IMR-90 (cell line): ENCODE data around the gene ATP13A2. TPM values are rescaled to one million over a fixed set of nuclear protein-coding genes. Genes with fewer than 3 reads are reported as not detected.
"Not testable (repeated sequence)": the region's sequence is repeated elsewhere in the genome, so short reads cannot be mapped to it uniquely, and the experiment has no call there.

Source experiments
- ATAC-seq: fragments of 200-7000 bp; cut with Tn5 transposase; 2 replicates; pipeline ENCODE4 v1.9.1; 2020; ENCODE audit warnings: low read depth, mild to moderate bottlenecking, moderate library complexity
- BruUV-seq: library from RNA; stranded (reverse); fragments of 400-500 nt; replicated peaks from 2 replicates; lab custom pipeline; 2021; lab: Mats Ljungman, UMichigan
- CTCF ChIA-PET: fragments of 300-600 bp; formaldehyde crosslinking; extraction: SDS; loops from one replicate; lab custom pipeline; 2021; ENCODE audit warnings: antibody characterized with exemption; lab: Yijun Ruan, JAX
- POLR2A ChIA-PET: fragments of 300-600 bp; sonication (Branson Sonifier 250); formaldehyde crosslinking; loops from one replicate; lab custom pipeline; 2022; ENCODE audit warnings: antibody characterized with exemption; ENCODE audit not compliant: unreplicated experiment; lab: Charles Lee
- DNase-seq: peaks from one replicate; pipeline ENCODE4 v3.0.0; 2013
- H2AFZ ChIP-seq: replicated peaks from 2 replicates; pipeline ENCODE3; 2013; ENCODE audit warnings: low read length, mild to moderate bottlenecking; ENCODE audit not compliant: poor library complexity
- H2AK5ac ChIP-seq: 2 replicates; pipeline ENCODE4 v1.6.1; 2013; ENCODE audit warnings: low read depth, low read length, inconsistent platforms
- H2AK9ac ChIP-seq: replicated peaks from 2 replicates; pipeline ENCODE3; 2013; ENCODE audit warnings: mild to moderate bottlenecking, low read depth, low read length, moderate library complexity; ENCODE audit not compliant: poor library complexity
- H2BK120ac ChIP-seq: 2 replicates; pipeline ENCODE4 v1.6.1; 2013; ENCODE audit warnings: low read depth, low read length, inconsistent platforms
- H2BK15ac ChIP-seq: 3 replicates; pipeline ENCODE4 v1.6.1; 2013; ENCODE audit warnings: low read depth, low read length, inconsistent platforms
- H2BK20ac ChIP-seq: 2 replicates; pipeline ENCODE4 v1.6.1; 2013; ENCODE audit warnings: low read depth, mild to moderate bottlenecking, inconsistent platforms, low read length, moderate library complexity
- H2BK5ac ChIP-seq: 2 replicates; pipeline ENCODE4 v1.6.1; 2013; ENCODE audit warnings: mild to moderate bottlenecking, low read depth, low read length, inconsistent platforms; ENCODE audit not compliant: poor library complexity, severe bottlenecking
- H3K14ac ChIP-seq: replicated peaks from 2 replicates; pipeline ENCODE4 v1.6.1; 2013; ENCODE audit warnings: low read depth, low read length, inconsistent platforms
- H3K18ac ChIP-seq: 2 replicates; pipeline ENCODE4 v1.6.1; 2013; ENCODE audit warnings: low read depth, low read length, control low read depth
- H3K23ac ChIP-seq: 2 replicates; pipeline ENCODE4 v1.6.1; 2013; ENCODE audit warnings: low read depth, low read length, inconsistent platforms
- H3K27ac ChIP-seq: 2 replicates; pipeline ENCODE4 v1.5.1; 2013; ENCODE audit warnings: mild to moderate bottlenecking, control low read depth, low read length; ENCODE audit not compliant: insufficient read depth
- H3K27me3 ChIP-seq: 2 replicates; pipeline ENCODE4 v1.6.1; 2013; ENCODE audit warnings: low read length; ENCODE audit not compliant: control insufficient read depth, insufficient read depth
- H3K36me3 ChIP-seq: 2 replicates; pipeline ENCODE4 v1.6.1; 2013; ENCODE audit warnings: low read length, mixed read lengths; ENCODE audit not compliant: control insufficient read depth, insufficient read depth
- H3K4ac ChIP-seq: 2 replicates; pipeline ENCODE4 v1.6.1; 2013; ENCODE audit warnings: low read depth, low read length, inconsistent platforms
- H3K4me1 ChIP-seq: 2 replicates; pipeline ENCODE4 v1.6.1; 2013; ENCODE audit warnings: low read length, mixed read lengths; ENCODE audit not compliant: control insufficient read depth, insufficient read depth
- H3K4me2 ChIP-seq: 2 replicates; pipeline ENCODE4 v1.6.1; 2013; ENCODE audit warnings: low read depth, mild to moderate bottlenecking, control low read depth, low read length, moderate library complexity
- H3K4me3 ChIP-seq: 2 replicates; pipeline ENCODE4 v1.5.1; 2013; ENCODE audit warnings: low read depth, mild to moderate bottlenecking, control low read depth, low read length, moderate library complexity; ENCODE audit not compliant: insufficient read depth
- H3K56ac ChIP-seq: 2 replicates; pipeline ENCODE4 v1.6.1; 2013; ENCODE audit warnings: low read length, inconsistent platforms; ENCODE audit not compliant: insufficient read depth; ENCODE audit errors: extremely low read depth
- H3K79me1 ChIP-seq, 2 experiments: 2 replicates each; pipeline ENCODE4 v1.6.1; 2013; ENCODE audit warnings: low read length in 2 of 2, inconsistent platforms in 1 of 2, low read depth in 1 of 2
- H3K9ac ChIP-seq: 2 replicates; pipeline ENCODE4 v1.6.1; 2013; ENCODE audit warnings: low read depth, low read length, control low read depth
- H3K9me1 ChIP-seq: 2 replicates; pipeline ENCODE4 v1.6.1; 2013; ENCODE audit warnings: low read length, inconsistent platforms; ENCODE audit not compliant: insufficient read depth
- H3K9me3 ChIP-seq: 2 replicates; pipeline ENCODE4 v1.6.1; 2013; ENCODE audit warnings: low read length; ENCODE audit not compliant: control insufficient read depth, insufficient read depth
- H4K20me1 ChIP-seq: 2 replicates; pipeline ENCODE4 v1.6.1; 2013; ENCODE audit warnings: low read length, inconsistent platforms; ENCODE audit not compliant: insufficient read depth
- H4K5ac ChIP-seq: 2 replicates; pipeline ENCODE4 v1.6.1; 2013; ENCODE audit warnings: mild to moderate bottlenecking, low read depth, low read length, control low read depth
- H4K8ac ChIP-seq, 2 experiments: 2 replicates each; pipeline ENCODE4 v1.6.1; 2013; ENCODE audit warnings: low read depth in 2 of 2, low read length in 2 of 2, control low read depth in 1 of 2, inconsistent platforms in 1 of 2
- H4K91ac ChIP-seq: 2 replicates; pipeline ENCODE4 v1.6.1; 2013; ENCODE audit warnings: low read depth, low read length, inconsistent platforms; ENCODE audit not compliant: insufficient read depth
- CEBPB ChIP-seq: IDR thresholded peaks from 2 replicates; pipeline ENCODE4 v1.6.1; 2012; ENCODE audit warnings: low read depth, low read length, improper control_type of control experiment
- CHD1 ChIP-seq: IDR thresholded peaks from 2 replicates; pipeline ENCODE4 v1.6.1; 2012; ENCODE audit warnings: low read depth, low read length, improper control_type of control experiment
- MAZ ChIP-seq: IDR thresholded peaks from 2 replicates; pipeline ENCODE4 v1.6.1; 2012; ENCODE audit warnings: low read depth, mild to moderate bottlenecking, low read length, improper control_type of control experiment, moderate library complexity, borderline replicate concordance
- MXI1 ChIP-seq: IDR thresholded peaks from 2 replicates; pipeline ENCODE4 v1.6.1; 2012; ENCODE audit warnings: low read depth, mild to moderate bottlenecking, low read length, moderate library complexity, borderline replicate concordance
- NFE2L2 ChIP-seq: fragments of 150-350 bp; IDR thresholded peaks from 2 replicates; pipeline ENCODE4 v1.6.1; 2016; ENCODE audit warnings: low read depth, mild to moderate bottlenecking, low read length
- RAD21 ChIP-seq: IDR thresholded peaks from 2 replicates; pipeline ENCODE4 v1.6.1; 2012; ENCODE audit warnings: low read length, improper control_type of control experiment
- RFX5 ChIP-seq: IDR thresholded peaks from 2 replicates; pipeline ENCODE4 v1.8.0; 2012; ENCODE audit warnings: low read depth, mild to moderate bottlenecking, low read length, moderate library complexity
- USF2 ChIP-seq: fragments of 150-350 bp; IDR thresholded peaks from 2 replicates; pipeline ENCODE4 v1.6.1; 2017; ENCODE audit warnings: mild to moderate bottlenecking, antibody characterized with exemption, low read length, low read depth
- WGBS, 2 experiments: methylation state at CpG; one replicate each; pipeline versions ENCODE4 v1.1.5 to v1.1.7; 2013; ENCODE audit warnings: missing lambda C conversion rate in 2 of 2; ENCODE audit not compliant: insufficient read length in 1 of 2; ENCODE audit errors: extremely low coverage in 2 of 2; 5-methylcytosine and 5-hydroxymethylcytosine counted together
- dilution Hi-C: fragments of 300-500 bp; cut with HindIII; formaldehyde crosslinking; loops from one replicate; pipeline ENCODE4 v1.14.3; 2018; ENCODE audit warnings: low sequenced_read_pairs; ENCODE audit not compliant: unreplicated experiment
- in situ Hi-C: fragments of 300-500 bp; cut with MboI; formaldehyde crosslinking; loops from 3 replicates; pipeline ENCODE4 v1.14.3; 2019; ENCODE audit warnings: low sequenced_read_pairs, inconsistent platforms, mixed read lengths
- intact Hi-C: fragments of 100-400 bp; cut with micrococcal nuclease; formaldehyde crosslinking; loops from 2 replicates; pipeline ENCODE4 v1.10.0; 2022
- polyA plus RNA-seq, 3 experiments: library from polyadenylated mRNA; depleted of rRNA; stranded (reverse); fragments of >200 nt; gene quantifications; 2 replicates each; pipeline ENCODE4 v1.2.3, GENCODE V29; 2012; ENCODE audit warnings: low replicate concordance in 1 of 3
- total RNA-seq: library from RNA; depleted of rRNA; stranded (reverse); fragments of >200 nt; gene quantifications from 2 replicates; pipeline ENCODE4 v1.2.3, GENCODE V29; 2012

Gene ATP13A2
- total and polyA plus RNA-seq, 2 of the 4 experiments (the other 2 are of a cell fraction) = 5.7 to 18.9 TPM

GRCh38 chr1:16946646-16947045, 65.1 kb downstream of the ATP13A2 start:
- ChIA-PET CTCF (no interaction called here), POLR2A (no interaction called here)
- Histone ChIP-seq H3K4ac (no peak overlapping the region), H2BK20ac (no peak overlapping the region), H4K5ac (no peak overlapping the region), H3K14ac (no peak overlapping the region), H4K8ac (no peak overlapping the region), H4K20me1 (peaks cover 4% of the 10 kb centered on the region; the same call in 1 of the 2 replicates), H2BK15ac (no peak overlapping the region), H3K27me3 (no peaks in the 10 kb centered on the region), H3K9me1 (peaks cover 4% of the 10 kb centered on the region), H2AFZ (no peak overlapping the region), H3K18ac (no peak overlapping the region), H3K4me1 (no peaks in the 10 kb centered on the region), H3K79me1 (no peaks in the 10 kb centered on the region), H3K23ac (no peak overlapping the region), H3K9ac (no peak overlapping the region), H2BK5ac (no peak overlapping the region), H3K56ac (no peak overlapping the region), H3K9me3 (no peaks in the 10 kb centered on the region), H4K91ac (no peak overlapping the region), H2BK120ac (no peak overlapping the region), H3K4me2 (no peak overlapping the region), H3K4me3 (no peak overlapping the region), H3K27ac (no peak overlapping the region), H2AK9ac (peak overlapping the region; percentile 55), H2AK5ac (no peak overlapping the region), H3K36me3 (peaks cover 1% of the 10 kb centered on the region)
- no TSS peak for BruUV-seq
- TF ChIP-seq RFX5 (no peak), MAZ (no peak), USF2 (no peak), RAD21 (no peak), MXI1 (no peak), CEBPB (no peak), NFE2L2 (no peak), CHD1 (no peak)
- DNase-seq (no peak), ATAC-seq (no peak)
- dilution Hi-C loops = no loop called here
- intact Hi-C loops = no loop called here
- WGBS, 2 experiments = 86% methylated on average over 15 of the region's 19 CpGs; no CpG with 5 or more reads in 1 of the 2 experiments
- in situ Hi-C loops = loop anchor here (5.0 kb wide), 1 partner anchor 324 kb away; no protein-coding TSS in a partner anchor

- H3K9ac ChIP-seq, DNase-seq, H2AK5ac ChIP-seq, H4K8ac ChIP-seq, H3K9me3 ChIP-seq, dilution Hi-C loops, H3K4me2 ChIP-seq, H4K5ac ChIP-seq, H2BK20ac ChIP-seq, H3K18ac ChIP-seq, H3K4me1 ChIP-seq, H2BK5ac ChIP-seq, intact Hi-C loops, H3K36me3 ChIP-seq, H3K23ac ChIP-seq, POLR2A ChIA-PET, H2BK120ac ChIP-seq, H3K4me3 ChIP-seq, ATAC-seq, H3K9me1 ChIP-seq, H3K4ac ChIP-seq, H2BK15ac ChIP-seq, H3K79me1 ChIP-seq, H3K27me3 ChIP-seq, H2AFZ ChIP-seq, H3K56ac ChIP-seq, H3K27ac ChIP-seq, H4K20me1 ChIP-seq, CTCF ChIA-PET, BruUV-seq, H4K91ac ChIP-seq, H3K14ac ChIP-seq: not testable (repeated sequence)
- 85% methylated on average over 7 of the region's 13 CpGs; no CpG with 5 or more reads in 1 of the 2 experiments for WGBS, 2 experiments
- peak overlapping the region; percentile 55 for H2AK9ac ChIP-seq
- in situ Hi-C loops = loop anchor here (5.0 kb wide), 1 partner anchor 324 kb away; no protein-coding TSS in a partner anchor
These were observed 65.5 kb downstream of the ATP13A2 start for GRCh38 chr1:16946185-16946584.
